HEK293T (cell line): ENCODE results near the gene OR5V1.

Experiments used
- ARNT ChIP-seq: fragments of 450-650 bp; IDR thresholded peaks from 2 replicates; pipeline ENCODE4 v1.6.1; 2017; ENCODE audit warnings: mild to moderate bottlenecking
- BHLHE40 ChIP-seq: fragments of 450-650 bp; IDR thresholded peaks from 2 replicates; pipeline ENCODE4 v1.6.1; 2016; ENCODE audit warnings: mild to moderate bottlenecking, moderate library complexity, borderline replicate concordance
- ELF4 ChIP-seq: fragments of 450-650 bp; IDR thresholded peaks from 2 replicates; pipeline ENCODE4 v1.6.1; 2017; ENCODE audit warnings: antibody characterized with exemption
- FOXM1 ChIP-seq: fragments of 450-650 bp; IDR thresholded peaks from 2 replicates; pipeline ENCODE4 v1.6.1; 2017; ENCODE audit warnings: mild to moderate bottlenecking, borderline replicate concordance
- HDGF ChIP-seq: fragments of 450-650 bp; IDR thresholded peaks from 2 replicates; pipeline ENCODE4 v1.6.1; 2017; ENCODE audit warnings: antibody characterized with exemption, borderline replicate concordance
- L3MBTL2 ChIP-seq: fragments of 450-650 bp; conservative IDR thresholded peaks from 2 replicates; pipeline ENCODE4 v1.6.1; 2016; ENCODE audit warnings: mild to moderate bottlenecking
- LEF1 ChIP-seq: fragments of 450-650 bp; IDR thresholded peaks from 2 replicates; pipeline ENCODE4 v1.6.1; 2017; ENCODE audit warnings: mild to moderate bottlenecking, borderline replicate concordance
- NFRKB ChIP-seq: fragments of 450-650 bp; IDR thresholded peaks from 2 replicates; pipeline ENCODE4 v1.6.1; 2016; ENCODE audit warnings: mild to moderate bottlenecking, moderate library complexity
- TARDBP ChIP-seq: fragments of 450-650 bp; IDR thresholded peaks from 2 replicates; pipeline ENCODE4 v1.6.1; 2016
- ZNF384 ChIP-seq: fragments of 450-650 bp; IDR thresholded peaks from 2 replicates; pipeline ENCODE4 v1.6.1; 2016

DNA sequence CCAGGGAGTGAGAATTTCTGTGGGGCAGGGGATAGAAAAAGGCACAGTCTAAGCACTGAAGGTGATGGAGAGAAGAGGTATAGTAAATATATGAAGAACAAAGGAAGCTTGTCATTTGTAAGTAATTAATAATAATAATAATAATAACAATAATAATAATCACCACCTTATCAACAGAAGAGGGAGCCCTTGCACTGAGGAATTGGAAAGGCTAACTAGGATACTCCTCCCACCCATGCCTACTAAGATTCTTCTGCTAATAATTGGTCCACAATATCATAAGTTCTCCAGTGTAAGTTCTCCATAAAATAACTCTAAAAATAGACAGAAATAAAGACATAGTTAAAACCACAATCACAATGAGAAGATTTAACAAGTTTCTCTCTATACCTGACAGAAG, 7.3 kb upstream of the OR5V1 start:
- TF ChIP-seq L3MBTL2 (no peak), NFRKB (no peak), BHLHE40 (no peak), ZNF384 (no peak), FOXM1 (no peak), ARNT (no peak), ELF4 (no peak), TARDBP (no peak), HDGF (no peak), LEF1 (no peak)
